GM13976 (cell line): ENCODE results near the gene CLEC16A.
A peak's percentile ranks its signal among the peaks of the same experiment; 100 is the strongest.

Experiments
- DNase-seq: peaks from one replicate; pipeline ENCODE4 v3.0.0; 2012; ENCODE audit warnings: low spot score
- CTCF ChIP-seq: IDR thresholded peaks from 2 replicates; pipeline ENCODE4 v1.5.1; 2012; ENCODE audit warnings: borderline replicate concordance, mild to moderate bottlenecking; ENCODE audit not compliant: insufficient read depth; ENCODE audit errors: extremely low read depth, missing control alignments, control extremely low read depth
- in situ Hi-C: fragments of 300-500 bp; cut with MboI; formaldehyde crosslinking; loops from one replicate; pipeline ENCODE4 v1.12.0; 2022; ENCODE audit warnings: low sequenced_read_pairs, mixed read lengths, inconsistent platforms; ENCODE audit not compliant: unreplicated experiment

CLEC16A gene

GRCh38 chr16:11151885-11152629 is 207.7 kb downstream of the CLEC16A start:
- in situ Hi-C loops: no loop called here
- DNase-seq: no peak

GRCh38 chr16:11152677-11153331 is 208.4 kb downstream of the CLEC16A start:
- no peak for DNase-seq
- in situ Hi-C loops: no loop called here
- no peak for TF ChIP-seq CTCF

More at GRCh38 chr16:11151885-11152629, 207.7 kb downstream of the CLEC16A start:
- no peak for TF ChIP-seq CTCF

- no peak for DNase-seq
- TF ChIP-seq CTCF: no peak
- in situ Hi-C loops: no loop called here
These were observed 211.0 kb downstream of the CLEC16A start for GRCh38 chr16:11155284-11155806.

GRCh38 chr16:11156401-11156800 is 212.0 kb downstream of the CLEC16A start:
- in situ Hi-C loops: no loop called here
- no peak for DNase-seq
- no peak for TF ChIP-seq CTCF

GRCh38 chr16:11157143-11157542 is 212.8 kb downstream of the CLEC16A start:
- peak; percentile 56 for DNase-seq
- TF ChIP-seq CTCF: no peak
- in situ Hi-C loops: no loop called here

- DNase-seq: no peak
- no peak for TF ChIP-seq CTCF
- in situ Hi-C loops: no loop called here
These were observed 213.7 kb downstream of the CLEC16A start for GRCh38 chr16:11158018-11158417.
